Measurements from ENCODE around the gene STK16.
"Not testable (repeated sequence)": the region's sequence is repeated elsewhere in the genome, so short reads cannot be mapped to it uniquely, and the experiment has no call there.

The STK16 gene

GRCh38 chr2:219244789-219245147 lies 511 bp upstream of the STK16 start:
- no peak for DNase-seq (ENCODE audit: low spot score)

- no peak for DNase-seq (ENCODE audit: low spot score)
Measured at GRCh38 chr2:219245899-219246230, 586 bp downstream of the STK16 start.

GRCh38 chr2:219246559-219246958 lies 1.3 kb downstream of the STK16 start:
- DNase-seq (ENCODE audit: low spot score): no peak

GRCh38 chr2:219247678-219248642 lies 2.7 kb downstream of the STK16 start:
- DNase-seq (ENCODE audit: low spot score): no peak

- no peak for DNase-seq (ENCODE audit: low spot score)
Measured at GRCh38 chr2:219248845-219249202, 3.5 kb downstream of the STK16 start.

- peak; percentile 68 for DNase-seq (ENCODE audit: low spot score)
Measured at GRCh38 chr2:219249203-219249980, 4.1 kb downstream of the STK16 start.

GRCh38 chr2:219250049-219250781 lies 4.9 kb downstream of the STK16 start:
- DNase-seq (ENCODE audit: low spot score): no peak

GRCh38 chr2:219251656-219252055 lies 6.4 kb downstream of the STK16 start:
- DNase-seq (ENCODE audit: low spot score): peak; percentile 7

GRCh38 chr2:219252084-219252483 lies 6.8 kb downstream of the STK16 start:
- no peak for DNase-seq (ENCODE audit: low spot score)

- no peak for DNase-seq (ENCODE audit: low spot score)
Measured at GRCh38 chr2:219252570-219252899, 7.3 kb downstream of the STK16 start.

- DNase-seq (ENCODE audit: low spot score): peak; percentile 31
Measured at GRCh38 chr2:219252900-219253752, 7.8 kb downstream of the STK16 start, which contains the start of gene TUBA4B. Gene TUBA4B, plus strand, starts transcription at chr2:219253243. Its CDS starts 165 bp downstream, at chr2:219253408.

- DNase-seq (ENCODE audit: low spot score): peak; percentile 94
Measured at GRCh38 chr2:219253753-219254589, 8.7 kb downstream of the STK16 start, which contains the start of gene TUBA4A. Gene TUBA4A, minus strand, starts transcription at chr2:219253918. Its CDS starts 60 bp downstream, at chr2:219253858.

GRCh38 chr2:219254590-219255201 lies 9.4 kb downstream of the STK16 start:
- no peak for DNase-seq (ENCODE audit: low spot score)

GRCh38 chr2:219258942-219259341 lies 13.7 kb downstream of the STK16 start:
- DNase-seq (ENCODE audit: low spot score): not testable (repeated sequence)

- no peak for DNase-seq (ENCODE audit: low spot score)
Measured at GRCh38 chr2:219261024-219261855, 16.0 kb downstream of the STK16 start.

GRCh38 chr2:219266232-219266631 lies 21.0 kb downstream of the STK16 start:
- DNase-seq (ENCODE audit: low spot score): no peak

GRCh38 chr2:219266886-219267285 lies 21.6 kb downstream of the STK16 start:
- no peak for DNase-seq (ENCODE audit: low spot score)

GRCh38 chr2:219268294-219268693 lies 23.0 kb downstream of the STK16 start:
- DNase-seq (ENCODE audit: low spot score): no peak

- no peak for DNase-seq (ENCODE audit: low spot score)
Measured at GRCh38 chr2:219269362-219270054, 24.2 kb downstream of the STK16 start.
